NCI-H510A treated with DMSO at 0.1 percent for 48 hours (cell line): ENCODE measurements around the gene CRB2.

Experiments
- DNase-seq: peaks from one replicate; lab custom pipeline; 2025; lab: John Stamatoyannopoulos, UW

Gene CRB2

GRCh38 chr9:123406691-123407216 lies 50.8 kb downstream of the CRB2 start:
- DNase-seq, result peak; percentile 26

DNA sequence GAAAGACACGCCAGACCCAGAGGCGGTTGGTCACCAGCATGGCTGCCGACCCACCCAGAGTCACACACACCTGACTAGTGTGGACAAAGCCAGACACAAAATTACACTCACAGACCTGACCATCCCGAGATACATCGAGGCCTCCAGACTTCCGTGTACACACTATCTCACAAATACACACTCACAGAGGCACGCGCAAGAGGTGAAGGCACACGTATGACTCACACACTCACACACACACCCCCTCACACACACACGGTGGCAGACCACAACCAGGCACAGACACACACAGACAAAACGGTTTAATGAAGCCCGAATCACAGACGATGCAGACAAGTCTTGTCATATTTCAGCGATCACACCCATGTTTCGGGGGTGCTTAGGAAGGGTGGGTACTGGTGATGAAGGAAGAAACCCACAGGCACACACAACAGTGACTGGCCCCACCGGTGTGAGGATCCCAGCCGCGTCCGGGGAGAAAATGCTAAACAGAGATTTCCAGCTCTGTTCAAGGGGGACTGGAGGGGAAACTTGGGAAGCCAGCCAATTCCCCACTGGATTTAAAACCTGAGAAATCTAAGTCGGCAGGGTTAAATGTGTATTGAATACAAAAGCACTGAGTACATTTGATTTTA lies 51.3 kb downstream of the CRB2 start:
- DNase-seq, result no peak

DNA sequence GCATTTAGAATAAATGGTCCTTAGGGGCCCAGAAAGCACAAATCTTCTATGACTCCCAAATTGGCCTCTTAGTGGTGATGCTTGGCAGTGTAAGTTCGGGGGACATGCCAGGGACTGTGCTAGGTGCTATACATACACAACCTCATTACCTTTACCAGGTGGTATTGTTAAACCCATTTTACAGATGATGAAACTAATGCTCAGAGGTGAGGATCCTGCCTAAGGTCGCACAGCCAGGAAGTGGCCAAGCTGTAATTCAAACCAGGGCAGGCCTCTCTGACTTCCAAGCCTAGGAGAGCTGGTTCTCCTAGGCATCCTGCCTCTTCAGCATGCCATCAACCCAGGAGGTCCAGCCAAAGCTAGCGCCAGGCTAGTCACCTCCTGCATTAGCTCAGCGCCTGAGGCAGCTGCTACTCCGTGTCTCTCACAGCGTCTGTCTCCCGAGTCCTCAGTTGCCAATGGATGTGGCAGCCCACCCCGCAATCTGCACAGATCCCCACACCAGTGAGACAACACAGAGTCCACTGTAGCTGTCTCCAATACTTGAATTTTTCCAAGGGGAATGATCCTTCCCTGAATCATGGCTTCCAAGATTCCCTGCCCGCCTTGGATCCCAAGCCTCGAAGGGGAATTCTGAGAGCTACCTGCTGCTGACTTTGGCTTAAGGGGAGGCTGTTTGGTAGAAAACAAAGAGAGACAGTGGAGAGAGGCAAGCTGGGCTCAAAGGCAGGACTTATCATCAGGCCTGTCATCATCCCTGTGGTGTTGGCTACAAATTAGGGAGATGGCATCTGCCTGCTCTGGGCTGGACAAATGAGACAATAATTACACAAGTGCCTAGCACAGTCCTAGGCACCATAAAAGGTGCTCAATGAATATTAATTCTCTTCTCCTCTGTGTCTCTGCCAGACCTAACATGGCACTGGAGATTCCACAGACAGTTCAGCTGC lies 52.6 kb downstream of the CRB2 start:
- DNase-seq, result no peak

GRCh38 chr9:123410281-123410910 lies 54.4 kb downstream of the CRB2 start:
- no peak for DNase-seq

DNA sequence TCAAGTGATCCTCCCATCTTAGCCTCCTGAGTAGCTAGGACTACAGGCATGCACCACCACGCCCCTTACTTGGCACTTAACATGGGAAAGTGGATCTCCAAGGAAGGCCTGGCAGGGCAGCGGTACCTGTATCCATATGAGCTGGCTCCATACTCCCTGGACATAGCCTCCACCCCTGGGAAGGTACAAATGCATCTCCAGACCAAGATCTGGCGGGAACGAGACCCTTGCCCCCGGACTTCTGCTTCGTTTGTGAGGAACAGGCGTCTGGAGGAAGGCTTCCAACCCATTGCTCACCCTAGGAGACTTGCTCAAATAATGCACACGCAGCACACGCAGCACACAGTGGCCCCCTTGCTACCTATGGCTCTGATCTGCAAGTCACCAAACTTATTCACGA lies 55.2 kb downstream of the CRB2 start:
- no peak for DNase-seq

DNA sequence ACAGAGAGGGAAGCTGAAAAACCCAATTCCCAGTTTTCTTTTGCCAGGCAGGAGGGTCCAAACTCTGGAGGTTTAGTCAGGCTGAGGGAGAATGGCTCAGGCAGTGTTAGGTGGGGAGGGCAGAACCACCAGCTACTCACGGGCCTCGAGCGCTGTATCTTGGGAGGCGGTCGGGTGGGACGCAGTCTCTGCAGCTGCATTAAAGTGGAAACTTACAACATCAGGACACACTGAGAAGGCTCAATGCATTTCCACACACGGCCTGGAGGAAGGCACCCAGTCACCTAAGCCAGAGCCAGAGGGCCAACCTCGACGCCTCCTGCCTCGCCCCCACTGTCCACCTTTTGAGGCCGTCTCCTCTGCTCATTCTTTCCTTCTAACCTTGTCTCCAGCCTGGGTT lies 55.6 kb downstream of the CRB2 start:
- DNase-seq, result no peak

DNA sequence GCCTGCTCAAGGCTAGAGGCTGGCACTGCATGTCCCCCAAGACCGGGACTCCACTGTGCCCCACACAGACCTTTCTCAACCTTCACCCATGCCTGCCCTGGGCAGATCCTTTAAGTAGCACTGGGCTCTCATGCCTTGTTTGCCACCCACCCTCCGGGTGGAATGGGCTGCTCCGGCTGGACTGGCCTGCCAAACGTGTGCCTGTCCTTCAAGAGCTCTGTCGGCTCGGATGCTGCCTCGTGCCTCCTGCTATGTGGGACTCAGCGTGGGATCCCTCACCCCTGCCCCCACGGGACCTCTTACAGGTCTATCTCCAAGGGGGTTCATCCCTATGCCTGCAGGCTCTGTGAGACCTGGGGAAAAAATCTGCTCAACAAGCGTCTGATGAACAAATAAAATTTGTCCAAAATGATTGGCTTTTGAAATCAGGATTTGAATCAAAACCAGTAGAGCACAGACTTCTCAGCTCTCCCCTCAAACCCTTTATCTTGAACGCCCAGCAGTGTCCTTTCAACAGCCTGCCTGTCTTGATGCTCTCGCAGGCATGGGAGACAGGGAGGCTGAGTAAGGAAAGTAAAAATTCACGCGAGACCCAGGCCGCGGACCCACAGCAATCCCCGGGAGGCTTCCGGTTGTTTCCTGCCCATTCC lies 56.3 kb downstream of the CRB2 start:
- DNase-seq, result no peak

DNA sequence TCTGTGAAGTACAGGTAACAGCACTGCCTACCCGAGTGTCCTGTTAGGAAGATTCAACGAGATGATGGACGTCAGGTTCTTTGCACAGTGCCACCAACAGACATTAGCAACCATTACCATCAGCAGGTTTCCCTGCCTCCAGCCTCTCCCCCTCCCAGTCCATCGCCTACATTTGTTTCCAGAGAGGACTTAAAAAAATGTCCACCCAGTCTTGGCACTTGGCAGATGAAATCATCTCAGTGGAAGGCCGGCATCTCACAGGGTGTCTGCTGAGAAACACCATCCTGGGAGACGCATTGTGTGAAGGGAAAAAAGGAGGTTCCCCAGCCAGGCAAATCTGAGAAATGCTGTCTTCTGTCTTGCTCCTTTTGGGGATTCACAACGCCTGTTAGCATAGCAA lies 58.2 kb downstream of the CRB2 start:
- DNase-seq, result no peak

DNA sequence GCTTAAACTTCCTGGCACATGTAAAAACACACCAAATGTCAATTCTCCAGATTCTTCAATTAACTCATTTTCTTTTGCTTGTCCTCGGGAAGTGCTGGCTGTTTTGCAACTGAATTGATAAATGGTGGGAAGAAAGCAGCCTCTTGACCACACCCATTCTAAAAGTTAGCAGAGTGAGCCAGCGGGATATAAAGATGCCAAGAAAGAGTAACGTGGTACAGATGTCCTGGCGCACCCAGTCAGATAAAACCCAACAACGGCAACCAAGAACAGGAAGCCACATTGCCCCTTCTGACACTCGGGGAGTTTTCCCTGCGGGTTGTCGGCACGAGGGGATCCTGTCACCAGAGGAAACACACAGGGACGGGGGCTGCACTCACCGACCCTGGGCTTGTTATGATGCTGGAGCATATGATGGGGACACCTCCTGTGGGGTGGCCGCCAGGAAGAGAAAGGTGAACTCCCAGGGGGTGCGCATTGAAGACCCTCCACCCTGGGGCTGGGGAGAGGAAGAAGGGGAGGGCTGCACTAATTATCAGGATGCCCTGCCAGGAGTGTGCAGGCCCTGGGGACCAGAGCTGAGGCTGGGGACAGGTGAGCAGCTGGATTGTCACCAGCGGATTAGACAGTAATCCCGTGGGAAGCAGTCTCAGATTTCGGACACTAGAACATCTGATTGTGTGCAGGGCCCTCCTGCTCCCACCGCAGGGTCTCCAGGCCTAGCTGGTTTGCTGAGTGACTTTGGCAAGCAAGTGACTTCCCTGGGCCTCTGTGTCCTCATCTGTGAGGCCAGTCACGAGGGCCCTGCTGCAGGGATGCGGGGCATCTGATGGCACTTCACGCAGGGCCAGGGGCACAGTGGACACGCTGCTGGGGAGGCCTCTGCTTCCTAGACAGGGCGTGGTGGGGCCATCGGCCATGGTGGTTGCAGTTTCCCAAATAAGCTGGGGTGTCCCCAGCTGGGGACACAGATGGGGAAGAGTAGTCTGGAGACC lies 59.2 kb downstream of the CRB2 start:
- DNase-seq, result no peak

GRCh38 chr9:123416176-123416575 lies 60.2 kb downstream of the CRB2 start:
- DNase-seq, result no peak

DNA sequence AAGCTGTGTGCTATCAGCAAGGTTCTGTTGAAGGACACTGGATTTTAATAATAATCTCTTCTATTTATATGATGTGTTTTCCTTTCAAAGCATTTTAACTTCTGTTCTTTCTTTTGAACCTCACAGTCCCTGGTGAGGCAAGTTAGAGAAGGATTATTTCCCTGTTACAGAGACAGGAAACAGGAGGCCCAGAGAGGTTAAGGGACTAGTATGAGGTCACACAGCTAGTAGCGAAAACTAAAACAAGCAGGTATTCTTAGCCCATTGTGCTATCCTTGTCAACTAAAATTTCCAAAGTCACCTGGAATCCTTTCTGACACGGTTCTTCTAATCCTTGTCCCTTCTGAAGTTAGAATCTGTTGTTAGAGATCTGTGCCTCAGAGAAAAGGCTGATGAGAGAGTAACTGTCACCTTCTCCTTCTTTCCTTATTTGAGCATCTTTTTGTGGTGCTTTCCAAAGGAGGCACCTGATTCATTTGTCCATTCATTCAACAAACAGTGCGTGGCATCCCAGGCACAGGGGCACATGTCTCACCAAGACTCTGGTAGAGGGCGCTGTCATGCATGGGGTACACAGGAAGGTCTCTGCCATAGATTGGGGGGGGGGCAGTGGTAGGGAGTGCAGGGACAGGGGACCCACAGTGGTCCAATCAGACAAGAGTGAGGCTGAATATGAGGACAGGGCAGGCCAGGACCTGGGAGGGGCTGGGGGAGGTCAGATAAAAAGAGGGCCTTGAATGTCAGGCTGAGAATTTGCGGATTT lies 61.5 kb downstream of the CRB2 start:
- no peak for DNase-seq

GRCh38 chr9:123418052-123418430 lies 62.0 kb downstream of the CRB2 start:
- DNase-seq, result no peak

GRCh38 chr9:123418506-123418905 lies 62.5 kb downstream of the CRB2 start:
- no peak for DNase-seq

DNA sequence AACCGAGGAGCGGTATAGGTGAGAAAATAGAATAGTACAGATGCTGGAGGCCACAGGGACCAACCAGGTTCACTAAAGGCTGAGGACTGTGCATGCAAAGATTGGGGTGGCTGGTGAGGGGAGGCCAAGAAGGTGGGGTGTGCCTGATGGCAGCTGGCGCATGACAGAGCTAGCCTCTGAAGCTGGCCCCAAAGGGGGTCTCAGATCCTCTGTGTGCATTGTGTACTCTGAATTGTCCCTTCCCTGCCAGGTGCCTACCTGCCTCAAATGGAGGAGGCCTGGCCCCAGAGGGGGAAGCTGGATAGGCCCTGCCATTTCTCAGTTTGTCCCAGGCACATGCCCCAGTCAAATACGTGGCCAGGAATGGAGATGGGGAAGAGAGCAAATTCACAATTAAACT lies 63.1 kb downstream of the CRB2 start:
- no peak for DNase-seq

- DNase-seq, result no peak
Observed at GRCh38 chr9:123419721-123420591, 64.0 kb downstream of the CRB2 start.

DNA sequence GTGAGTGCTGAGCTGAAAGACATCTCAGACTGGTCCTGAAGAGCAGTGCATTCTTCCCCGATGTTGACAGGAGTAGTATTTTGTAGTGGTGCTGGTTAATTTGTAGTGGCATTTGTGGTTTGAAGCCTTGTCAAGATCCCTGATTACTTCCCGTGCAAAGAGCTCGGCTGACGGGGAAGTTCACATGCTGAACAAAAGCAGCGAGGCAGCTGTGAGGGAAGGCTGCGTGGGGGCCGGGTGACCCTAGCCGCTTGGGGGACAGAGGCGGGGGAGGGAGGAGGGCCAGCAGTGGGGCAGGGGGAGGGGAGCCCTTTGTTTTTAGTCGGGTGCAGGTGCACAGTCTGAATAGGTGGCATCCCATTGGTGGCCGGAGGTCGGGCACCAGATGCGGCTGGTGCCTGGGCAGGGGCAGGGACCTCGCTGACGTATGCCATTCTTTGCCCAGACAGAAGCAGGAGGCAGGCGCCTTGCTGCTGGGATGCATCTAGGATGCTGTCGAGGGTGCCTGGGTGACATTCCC lies 64.7 kb downstream of the CRB2 start:
- no peak for DNase-seq

- DNase-seq, result no peak
Observed at GRCh38 chr9:123421186-123421585, 65.2 kb downstream of the CRB2 start.

DNA sequence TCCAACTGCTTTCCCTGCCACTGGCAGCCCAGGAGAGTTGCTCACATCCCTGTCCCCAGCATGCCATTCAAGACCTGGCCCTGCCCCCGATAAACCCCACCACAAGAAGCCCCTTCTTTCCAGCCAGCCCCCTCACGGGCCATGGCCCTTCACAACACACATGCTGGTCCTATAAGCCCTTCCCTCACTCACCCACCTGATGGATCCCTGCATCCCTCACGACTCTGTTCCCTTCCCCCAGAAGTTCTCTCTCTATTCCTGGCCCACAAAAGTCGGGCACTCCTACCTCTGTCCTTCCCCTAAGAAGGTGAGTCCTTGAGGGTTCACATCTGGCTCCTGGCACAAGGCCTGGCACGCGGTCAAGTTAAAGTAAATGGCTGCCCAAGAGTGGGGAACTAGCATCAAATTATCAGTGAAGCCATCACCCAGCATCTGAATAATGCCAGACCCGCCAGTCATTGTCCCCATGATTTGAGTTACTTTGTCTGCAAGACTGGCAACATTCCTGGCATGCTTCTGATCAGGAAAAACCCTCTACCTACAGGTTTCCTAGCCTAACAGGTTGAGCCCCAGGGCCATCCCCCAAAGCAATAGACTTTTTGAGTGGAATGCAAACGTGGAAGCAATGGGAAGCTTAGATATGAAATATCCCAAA lies 65.9 kb downstream of the CRB2 start:
- no peak for DNase-seq
